BE2C (cell line): Measurements from ENCODE around the gene CREB5.

ENCODE experiments used
- DNase-seq: peaks from one replicate; pipeline ENCODE4 v3.0.0-alpha.2; 2020
- H3K27me3 ChIP-seq: fragments of 250-450 bp; sonication (Bioruptor Pico); 2 replicates; pipeline ENCODE4 v1.5.1; 2020; ENCODE audit warnings: mild to moderate bottlenecking
- H3K36me3 ChIP-seq: fragments of 250-450 bp; sonication (Bioruptor Pico); 2 replicates; pipeline ENCODE4 v1.5.1; 2020; ENCODE audit warnings: mild to moderate bottlenecking
- H3K4me1 ChIP-seq: fragments of 250-450 bp; sonication (Bioruptor Pico); 2 replicates; pipeline ENCODE4 v1.5.1; 2020
- H3K4me3 ChIP-seq: 2 replicates; pipeline ENCODE4 v1.5.1; 2011; ENCODE audit warnings: low read depth, low read length
- H3K9me3 ChIP-seq: fragments of 250-450 bp; sonication (Bioruptor Pico); 2 replicates; pipeline ENCODE4 v1.5.1; 2020
- TF ChIP-seq, protein P1 (sequence below): IDR thresholded peaks from 2 replicates; pipeline ENCODE4 v1.5.1; 2012; ENCODE audit warnings: mild to moderate bottlenecking, low read depth, low read length

CREB5 gene

GRCh38 chr7:28731092-28731658 is 318.9 kb downstream of the CREB5 start:
- Histone ChIP-seq H3K4me3 (no peak overlapping the region), H3K9me3 (no peaks in the 10 kb centered on the region), H3K36me3 (no peaks in the 10 kb centered on the region), H3K4me1 (peaks cover 15% of the 10 kb centered on the region), H3K27me3 (no peaks in the 10 kb centered on the region)
- DNase-seq, result no peak
- TF ChIP-seq, protein P1, sequence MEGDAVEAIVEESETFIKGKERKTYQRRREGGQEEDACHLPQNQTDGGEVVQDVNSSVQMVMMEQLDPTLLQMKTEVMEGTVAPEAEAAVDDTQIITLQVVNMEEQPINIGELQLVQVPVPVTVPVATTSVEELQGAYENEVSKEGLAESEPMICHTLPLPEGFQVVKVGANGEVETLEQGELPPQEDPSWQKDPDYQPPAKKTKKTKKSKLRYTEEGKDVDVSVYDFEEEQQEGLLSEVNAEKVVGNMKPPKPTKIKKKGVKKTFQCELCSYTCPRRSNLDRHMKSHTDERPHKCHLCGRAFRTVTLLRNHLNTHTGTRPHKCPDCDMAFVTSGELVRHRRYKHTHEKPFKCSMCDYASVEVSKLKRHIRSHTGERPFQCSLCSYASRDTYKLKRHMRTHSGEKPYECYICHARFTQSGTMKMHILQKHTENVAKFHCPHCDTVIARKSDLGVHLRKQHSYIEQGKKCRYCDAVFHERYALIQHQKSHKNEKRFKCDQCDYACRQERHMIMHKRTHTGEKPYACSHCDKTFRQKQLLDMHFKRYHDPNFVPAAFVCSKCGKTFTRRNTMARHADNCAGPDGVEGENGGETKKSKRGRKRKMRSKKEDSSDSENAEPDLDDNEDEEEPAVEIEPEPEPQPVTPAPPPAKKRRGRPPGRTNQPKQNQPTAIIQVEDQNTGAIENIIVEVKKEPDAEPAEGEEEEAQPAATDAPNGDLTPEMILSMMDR, result no peak

DNA sequence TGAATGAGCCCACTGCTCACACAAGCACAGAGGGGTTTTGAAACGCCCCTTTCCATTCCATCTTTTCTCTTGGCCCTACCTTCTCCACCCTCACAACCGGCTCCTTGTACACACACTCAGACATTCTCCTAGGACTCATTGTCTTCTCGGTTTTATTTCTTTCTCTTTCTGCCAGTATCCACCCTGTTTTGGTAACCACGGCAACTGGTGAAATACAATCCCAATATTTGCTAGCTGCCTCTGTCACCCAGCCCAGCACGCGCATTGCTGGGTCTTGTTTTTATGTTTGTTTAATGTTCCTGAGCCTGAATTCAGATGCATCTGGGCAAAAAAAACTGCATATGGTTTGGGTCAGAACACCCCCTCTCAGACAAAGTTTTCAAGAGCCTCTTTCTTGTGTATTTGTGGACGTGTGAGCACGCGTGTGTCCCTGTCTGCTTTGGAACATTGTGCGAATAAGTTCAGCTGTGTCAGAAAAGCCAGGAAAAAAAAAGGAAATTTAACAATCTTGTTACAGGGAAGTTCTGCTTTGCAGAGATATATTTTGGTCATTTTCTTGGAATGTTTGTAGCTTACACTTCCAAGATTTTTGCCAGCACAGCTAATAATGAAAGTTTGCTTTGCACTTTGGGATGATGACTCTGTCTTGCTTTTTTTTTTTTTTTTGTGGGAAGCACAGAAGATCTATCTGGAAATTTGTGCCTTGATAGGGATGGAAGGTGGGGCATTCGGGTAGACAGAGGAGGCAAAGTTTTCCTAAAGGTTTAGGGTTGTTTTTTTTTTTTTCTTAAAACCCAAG is 320.0 kb downstream of the CREB5 start:
- DNase-seq, result no peak
- H3K27me3 ChIP-seq, result no peaks in the 10 kb centered on the region
- H3K4me3 ChIP-seq, result no peak overlapping the region
- H3K36me3 ChIP-seq, result no peaks in the 10 kb centered on the region
- H3K9me3 ChIP-seq, result no peaks in the 10 kb centered on the region
- TF ChIP-seq, protein P1, result no peak
- peaks cover 4% of the 10 kb centered on the region for H3K4me1 ChIP-seq

DNA sequence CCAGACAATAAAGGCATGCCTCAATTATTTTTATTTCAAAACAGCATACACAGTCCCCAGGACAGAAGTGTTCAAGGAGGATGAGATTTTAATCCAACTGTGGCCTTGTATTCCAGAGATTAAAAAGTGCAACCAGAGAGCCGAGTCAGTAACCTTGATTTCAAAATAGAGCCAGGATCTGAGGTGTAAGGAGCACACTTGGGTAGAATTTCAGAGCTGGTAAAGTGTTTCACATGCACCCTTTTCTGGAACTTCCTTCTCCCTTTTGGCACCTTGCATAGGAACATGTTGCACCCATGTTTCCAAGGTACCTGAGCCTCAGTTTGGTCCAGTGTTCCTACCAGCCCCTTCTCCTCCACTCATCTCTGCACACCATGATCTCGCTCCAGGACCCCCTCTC is 320.7 kb downstream of the CREB5 start:
- no peaks in the 10 kb centered on the region for H3K4me1 ChIP-seq
- TF ChIP-seq, protein P1, result no peak
- no peaks in the 10 kb centered on the region for H3K27me3 ChIP-seq
- no peaks in the 10 kb centered on the region for H3K36me3 ChIP-seq
- no peaks in the 10 kb centered on the region for H3K9me3 ChIP-seq
- H3K4me3 ChIP-seq, result no peak overlapping the region
- DNase-seq, result no peak

DNA sequence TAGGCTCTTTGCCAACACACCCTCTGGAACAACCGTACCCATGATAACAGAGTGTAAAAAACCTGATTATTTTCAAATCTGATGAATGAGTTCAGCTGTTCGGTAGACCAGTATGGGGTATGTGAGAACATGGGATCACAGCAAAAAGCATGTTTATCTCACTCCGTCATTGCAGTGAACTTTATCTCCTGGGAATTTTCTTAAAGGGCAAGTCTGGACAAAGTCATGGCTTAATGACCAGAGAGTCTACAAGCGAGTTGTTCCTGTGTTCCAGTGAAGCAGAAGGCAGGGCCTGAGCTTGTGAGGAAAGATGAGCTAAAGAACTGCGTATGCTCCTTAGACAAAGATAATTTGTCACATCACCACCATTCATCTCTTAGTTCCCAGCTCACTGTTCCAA is 326.1 kb downstream of the CREB5 start:
- TF ChIP-seq, protein P1, result no peak
- no peaks in the 10 kb centered on the region for H3K36me3 ChIP-seq

DNA sequence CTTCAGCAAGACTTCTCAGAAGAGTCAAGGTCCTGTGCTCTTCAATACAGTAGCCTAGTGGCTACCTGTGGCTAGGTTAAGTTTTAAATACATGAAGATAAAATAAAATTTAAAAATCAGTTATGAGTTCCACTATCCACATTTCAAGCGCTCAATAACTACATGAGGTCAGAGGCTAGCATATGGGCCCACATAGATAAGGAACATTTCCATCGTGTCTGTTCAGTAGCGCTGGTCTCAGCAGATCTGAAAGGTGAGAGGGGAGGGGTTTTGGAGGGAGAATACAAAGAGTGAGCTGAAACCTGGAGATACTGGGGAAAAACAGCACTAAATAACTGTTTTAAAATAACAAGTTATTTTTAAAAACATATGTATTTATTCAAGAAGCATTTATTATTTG is 326.8 kb downstream of the CREB5 start:
- Histone ChIP-seq H3K36me3 (no peaks in the 10 kb centered on the region), H3K4me3 (no peak overlapping the region), H3K9me3 (no peaks in the 10 kb centered on the region), H3K4me1 (no peaks in the 10 kb centered on the region; the same call in 1 of the 2 replicates), H3K27me3 (no peaks in the 10 kb centered on the region)
- DNase-seq, result no peak
- TF ChIP-seq, protein P1, result no peak

More for the DNA sequence above, 326.1 kb downstream of the CREB5 start:
- H3K27me3 ChIP-seq, result no peaks in the 10 kb centered on the region
- H3K4me1 ChIP-seq, result no peaks in the 10 kb centered on the region; the same call in 1 of the 2 replicates
- no peaks in the 10 kb centered on the region for H3K9me3 ChIP-seq
- no peak overlapping the region for H3K4me3 ChIP-seq
- DNase-seq, result no peak

DNA sequence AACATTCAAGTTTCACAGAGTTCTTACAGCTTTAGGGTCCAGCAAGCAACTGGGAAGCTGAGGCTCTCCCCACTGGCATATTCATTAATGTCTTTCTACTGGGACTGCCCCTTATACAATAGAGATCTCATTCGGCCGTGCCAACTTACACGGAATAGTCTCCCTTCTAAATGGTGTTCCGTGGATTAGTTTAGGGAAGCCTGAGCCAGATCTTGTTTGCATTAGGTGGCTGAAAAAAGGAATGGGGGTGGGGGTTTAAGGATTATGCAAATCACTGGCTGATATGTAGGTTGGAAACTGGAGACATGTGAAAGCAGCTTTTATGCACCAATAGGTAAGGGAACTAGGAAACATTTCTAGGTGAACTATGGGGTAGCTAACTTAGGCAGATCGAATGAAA is 327.5 kb downstream of the CREB5 start:
- no peak for DNase-seq
- H3K36me3 ChIP-seq, result no peaks in the 10 kb centered on the region
- no peak overlapping the region for H3K4me3 ChIP-seq
- no peaks in the 10 kb centered on the region for H3K9me3 ChIP-seq
- TF ChIP-seq, protein P1, result no peak
- H3K27me3 ChIP-seq, result no peaks in the 10 kb centered on the region
- no peaks in the 10 kb centered on the region; the same call in 1 of the 2 replicates for H3K4me1 ChIP-seq
